HG03565 (cell line): ENCODE data around the gene SRL.
"Not testable (repeated sequence)": the region's sequence is repeated elsewhere in the genome, so short reads cannot be mapped to it uniquely, and the experiment has no call there.

Experiments
- ATAC-seq: cut with Tn5 transposase; IDR thresholded peaks from one replicate; pipeline ENCODE4 v1.9.1; 2021; ENCODE audit warnings: mild to moderate bottlenecking, moderate library complexity; ENCODE audit not compliant: unreplicated experiment

SRL gene

GRCh38 chr16:4231367-4231766, 10.5 kb downstream of the SRL start:
- ATAC-seq: no peak

GRCh38 chr16:4227040-4227332, 14.9 kb downstream of the SRL start:
- ATAC-seq: no peak

GRCh38 chr16:4226251-4227039, 15.4 kb downstream of the SRL start:
- ATAC-seq: no peak

- ATAC-seq: no peak
Observed at GRCh38 chr16:4225075-4225474, 16.8 kb downstream of the SRL start.

- ATAC-seq: no peak
Observed at GRCh38 chr16:4220358-4220757, 21.5 kb downstream of the SRL start.

- ATAC-seq: no peak
Observed at GRCh38 chr16:4218202-4218601, 23.7 kb downstream of the SRL start.

GRCh38 chr16:4217204-4218131, 24.4 kb downstream of the SRL start:
- ATAC-seq: no peak

- no peak for ATAC-seq
Observed at GRCh38 chr16:4216596-4216995, 25.3 kb downstream of the SRL start.

- ATAC-seq: no peak
Observed at GRCh38 chr16:4215106-4215505, 26.8 kb downstream of the SRL start.

- no peak for ATAC-seq
Observed at GRCh38 chr16:4214215-4214621, 27.7 kb downstream of the SRL start.

GRCh38 chr16:4213737-4214136, 28.1 kb downstream of the SRL start:
- ATAC-seq: no peak

GRCh38 chr16:4212934-4213296, 29.0 kb downstream of the SRL start:
- ATAC-seq: no peak

- no peak for ATAC-seq
Observed at GRCh38 chr16:4212211-4212933, 29.5 kb downstream of the SRL start.

- not testable (repeated sequence) for ATAC-seq
Observed at GRCh38 chr16:4211445-4212210, 30.3 kb downstream of the SRL start.

GRCh38 chr16:4209666-4210065, 32.2 kb downstream of the SRL start:
- no peak for ATAC-seq

GRCh38 chr16:4208341-4208751, 33.5 kb downstream of the SRL start:
- no peak for ATAC-seq

- no peak for ATAC-seq
Observed at GRCh38 chr16:4207683-4208340, 34.1 kb downstream of the SRL start.

- ATAC-seq: no peak
Observed at GRCh38 chr16:4207229-4207628, 34.7 kb downstream of the SRL start.

GRCh38 chr16:4206680-4207079, 35.2 kb downstream of the SRL start:
- ATAC-seq: no peak

- no peak for ATAC-seq
Observed at GRCh38 chr16:4205971-4206370, 35.9 kb downstream of the SRL start.
